SK-N-SH treated with all-trans-retinoic acid at 6 μM for 48 hours (cell line): ENCODE results near the gene LRRC73.

Experiments used
- ATAC-seq: fragments of 200-7000 bp; cut with Tn5 transposase; 3 replicates; pipeline ENCODE4 v1.9.1; 2020; ENCODE audit warnings: mild to moderate bottlenecking, moderate library complexity
- ARNTL ChIP-seq: fragments of 450-650 bp; formaldehyde crosslinking; IDR thresholded peaks from 2 replicates; pipeline ENCODE4 v1.5.0; 2020; ENCODE audit warnings: low read depth, mild to moderate bottlenecking, moderate library complexity, borderline replicate concordance
- BACH2 ChIP-seq: fragments of 250-450 bp; sonication (Bioruptor Pico); IDR thresholded peaks from 2 replicates; pipeline ENCODE4 v1.9.0; 2021; ENCODE audit warnings: mild to moderate bottlenecking, borderline replicate concordance
- CSDC2 ChIP-seq: fragments of 250-450 bp; sonication (Bioruptor Pico); IDR thresholded peaks from 2 replicates; pipeline ENCODE4 v1.5.0; 2020; ENCODE audit warnings: mild to moderate bottlenecking, moderate library complexity
- CSRNP3 ChIP-seq: fragments of 250-450 bp; sonication (Bioruptor Pico); IDR thresholded peaks from 2 replicates; pipeline ENCODE4 v1.5.1; 2021; ENCODE audit warnings: mild to moderate bottlenecking, moderate library complexity
- GLIS3 ChIP-seq: fragments of 250-450 bp; sonication (Bioruptor Pico); IDR thresholded peaks from 2 replicates; pipeline ENCODE4 v1.5.0; 2020; ENCODE audit warnings: mild to moderate bottlenecking, moderate library complexity
- ISL1 ChIP-seq: fragments of 250-450 bp; sonication (Bioruptor Pico); IDR thresholded peaks from 2 replicates; pipeline ENCODE4 v2.1.2; 2022; ENCODE audit warnings: mild to moderate bottlenecking, moderate library complexity
- OSR1 ChIP-seq: fragments of 250-450 bp; sonication (Bioruptor Pico); IDR thresholded peaks from 2 replicates; pipeline ENCODE4 v1.8.0; 2022; ENCODE audit warnings: moderate library complexity, mild to moderate bottlenecking, inconsistent platforms
- PPARA ChIP-seq: fragments of 250-450 bp; sonication (Bioruptor Pico); IDR thresholded peaks from 2 replicates; pipeline ENCODE4 v1.5.0; 2020; ENCODE audit warnings: mild to moderate bottlenecking, borderline replicate concordance
- RARB ChIP-seq: fragments of 250-450 bp; sonication (Bioruptor Pico); IDR thresholded peaks from 2 replicates; pipeline ENCODE4 v1.8.0; 2021; ENCODE audit warnings: mild to moderate bottlenecking, moderate library complexity
- SNAI2 ChIP-seq: fragments of 250-450 bp; sonication (Bioruptor Pico); IDR thresholded peaks from 2 replicates; pipeline ENCODE4 v1.5.0; 2020; ENCODE audit warnings: mild to moderate bottlenecking, moderate library complexity
- TCF4 ChIP-seq: fragments of 250-450 bp; sonication (Bioruptor Pico); IDR thresholded peaks from 2 replicates; pipeline ENCODE4 v1.8.0; 2021; ENCODE audit warnings: mild to moderate bottlenecking, moderate library complexity, borderline replicate concordance
- TOX ChIP-seq: fragments of 250-450 bp; sonication (Bioruptor Pico); IDR thresholded peaks from 2 replicates; pipeline ENCODE4 v1.8.0; 2021; ENCODE audit warnings: mild to moderate bottlenecking, moderate library complexity, borderline replicate concordance
- ZC3H10 ChIP-seq: fragments of 250-450 bp; sonication (Bioruptor Pico); IDR thresholded peaks from 2 replicates; pipeline ENCODE4 v1.5.1; 2021; ENCODE audit warnings: mild to moderate bottlenecking, moderate library complexity
- ZFP3 ChIP-seq: fragments of 250-450 bp; sonication (Bioruptor Pico); IDR thresholded peaks from 2 replicates; pipeline ENCODE4 v1.5.0; 2020; ENCODE audit warnings: mild to moderate bottlenecking, moderate library complexity
- ZFP30 ChIP-seq: fragments of 450-650 bp; formaldehyde crosslinking; IDR thresholded peaks from 2 replicates; pipeline ENCODE4 v1.5.0; 2022; ENCODE audit warnings: mild to moderate bottlenecking, moderate library complexity
- ZNF565 ChIP-seq: fragments of 450-650 bp; formaldehyde crosslinking; conservative IDR thresholded peaks from 2 replicates; pipeline ENCODE4 v1.5.0; 2020; ENCODE audit warnings: low read depth, mild to moderate bottlenecking, moderate library complexity
- ZNF70 ChIP-seq: fragments of 450-650 bp; formaldehyde crosslinking; IDR thresholded peaks from 2 replicates; pipeline ENCODE4 v1.5.0; 2020; ENCODE audit warnings: mild to moderate bottlenecking, moderate library complexity
- ZNF8 ChIP-seq: fragments of 450-650 bp; formaldehyde crosslinking; IDR thresholded peaks from 2 replicates; pipeline ENCODE4 v1.5.0; 2020; ENCODE audit warnings: mild to moderate bottlenecking, moderate library complexity
- TF ChIP-seq, protein P1 (sequence below): fragments of 250-450 bp; sonication (Bioruptor Pico); IDR thresholded peaks from 2 replicates; pipeline ENCODE4 v1.8.0; 2020; ENCODE audit warnings: mild to moderate bottlenecking, moderate library complexity, borderline replicate concordance
- TF ChIP-seq, protein P2 (sequence below): fragments of 250-450 bp; sonication (Bioruptor Pico); IDR thresholded peaks from 2 replicates; pipeline ENCODE4 v1.5.1; 2020; ENCODE audit warnings: low read depth, mild to moderate bottlenecking, moderate library complexity
- TF ChIP-seq, protein P3 (sequence below): fragments of 250-450 bp; sonication (Bioruptor Pico); IDR thresholded peaks from 2 replicates; pipeline ENCODE4 v1.8.0; 2021; ENCODE audit warnings: low read depth, mild to moderate bottlenecking, moderate library complexity, borderline replicate concordance
- TF ChIP-seq, protein P4 (sequence below): fragments of 250-450 bp; sonication (Bioruptor Pico); IDR thresholded peaks from 2 replicates; pipeline ENCODE4 v1.5.0; 2020; ENCODE audit warnings: mild to moderate bottlenecking, moderate library complexity

Gene LRRC73

DNA sequence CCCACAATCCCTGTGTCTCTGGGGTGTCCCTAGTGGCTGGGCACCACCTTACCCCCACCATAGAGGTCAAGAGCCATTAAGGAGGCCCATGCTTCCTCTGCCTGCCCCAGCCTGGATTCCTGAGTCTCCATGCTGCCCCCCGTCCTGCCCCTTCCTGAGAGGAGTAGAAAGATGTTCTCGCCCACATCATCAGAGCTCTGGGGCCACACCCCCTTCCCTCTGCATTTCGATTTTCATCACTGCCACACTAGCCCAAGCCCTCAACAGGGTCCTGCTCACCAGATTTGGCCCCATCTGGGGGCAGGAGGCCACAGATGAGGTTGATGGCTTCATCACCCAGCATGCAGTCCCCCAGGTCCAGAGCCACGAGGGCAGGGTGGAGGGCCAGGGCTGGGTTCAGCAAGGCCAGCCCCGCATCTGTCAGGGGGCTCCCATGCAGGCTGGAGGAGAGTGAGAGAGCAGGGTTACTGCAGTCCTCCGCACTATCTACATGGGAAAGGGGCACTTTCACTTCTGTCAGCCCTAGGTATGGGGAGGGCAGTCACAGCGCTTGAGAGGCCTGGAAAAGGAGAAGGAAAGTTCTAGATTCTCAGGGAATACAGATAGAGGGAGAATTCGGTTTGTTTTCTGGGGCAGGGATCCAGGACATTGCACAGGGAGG, 1.5 kb downstream of the LRRC73 start:
- ATAC-seq = no peak
- TF ChIP-seq PPARA (CRISPR knock-in tag) (no peak), ZFP30 (CRISPR knock-in tag) (no peak), BACH2 (CRISPR knock-in tag) (no peak), ISL1 (no peak), OSR1 (CRISPR knock-in tag) (no peak), ZFP3 (CRISPR knock-in tag) (no peak)
- TF ChIP-seq, protein P1, sequence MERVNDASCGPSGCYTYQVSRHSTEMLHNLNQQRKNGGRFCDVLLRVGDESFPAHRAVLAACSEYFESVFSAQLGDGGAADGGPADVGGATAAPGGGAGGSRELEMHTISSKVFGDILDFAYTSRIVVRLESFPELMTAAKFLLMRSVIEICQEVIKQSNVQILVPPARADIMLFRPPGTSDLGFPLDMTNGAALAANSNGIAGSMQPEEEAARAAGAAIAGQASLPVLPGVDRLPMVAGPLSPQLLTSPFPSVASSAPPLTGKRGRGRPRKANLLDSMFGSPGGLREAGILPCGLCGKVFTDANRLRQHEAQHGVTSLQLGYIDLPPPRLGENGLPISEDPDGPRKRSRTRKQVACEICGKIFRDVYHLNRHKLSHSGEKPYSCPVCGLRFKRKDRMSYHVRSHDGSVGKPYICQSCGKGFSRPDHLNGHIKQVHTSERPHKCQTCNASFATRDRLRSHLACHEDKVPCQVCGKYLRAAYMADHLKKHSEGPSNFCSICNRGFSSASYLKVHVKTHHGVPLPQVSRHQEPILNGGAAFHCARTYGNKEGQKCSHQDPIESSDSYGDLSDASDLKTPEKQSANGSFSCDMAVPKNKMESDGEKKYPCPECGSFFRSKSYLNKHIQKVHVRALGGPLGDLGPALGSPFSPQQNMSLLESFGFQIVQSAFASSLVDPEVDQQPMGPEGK (CRISPR knock-in tag) = no peak
- TF ChIP-seq, protein P2, sequence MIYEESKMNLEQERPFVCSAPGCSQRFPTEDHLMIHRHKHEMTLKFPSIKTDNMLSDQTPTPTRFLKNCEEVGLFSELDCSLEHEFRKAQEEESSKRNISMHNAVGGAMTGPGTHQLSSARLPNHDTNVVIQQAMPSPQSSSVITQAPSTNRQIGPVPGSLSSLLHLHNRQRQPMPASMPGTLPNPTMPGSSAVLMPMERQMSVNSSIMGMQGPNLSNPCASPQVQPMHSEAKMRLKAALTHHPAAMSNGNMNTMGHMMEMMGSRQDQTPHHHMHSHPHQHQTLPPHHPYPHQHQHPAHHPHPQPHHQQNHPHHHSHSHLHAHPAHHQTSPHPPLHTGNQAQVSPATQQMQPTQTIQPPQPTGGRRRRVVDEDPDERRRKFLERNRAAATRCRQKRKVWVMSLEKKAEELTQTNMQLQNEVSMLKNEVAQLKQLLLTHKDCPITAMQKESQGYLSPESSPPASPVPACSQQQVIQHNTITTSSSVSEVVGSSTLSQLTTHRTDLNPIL (CRISPR knock-in tag) = no peak

- peak; percentile 76 for ATAC-seq
- TF ChIP-seq SNAI2 (CRISPR knock-in tag) (no peak), ARNTL (CRISPR knock-in tag) (no peak), ZFP30 (CRISPR knock-in tag) (no peak), ZNF8 (CRISPR knock-in tag) (no peak), TOX (CRISPR knock-in tag) (no peak)
These were observed 3.3 kb downstream of the LRRC73 start for GRCh38 chr6:43506667-43507471.

- TF ChIP-seq ISL1 (no peak), TOX (CRISPR knock-in tag) (no peak), GLIS3 (CRISPR knock-in tag) (no peak), ZNF8 (CRISPR knock-in tag) (no peak), ZFP3 (CRISPR knock-in tag) (no peak)
- ATAC-seq = no peak
These were observed 4.0 kb downstream of the LRRC73 start for GRCh38 chr6:43506171-43506570.

DNA sequence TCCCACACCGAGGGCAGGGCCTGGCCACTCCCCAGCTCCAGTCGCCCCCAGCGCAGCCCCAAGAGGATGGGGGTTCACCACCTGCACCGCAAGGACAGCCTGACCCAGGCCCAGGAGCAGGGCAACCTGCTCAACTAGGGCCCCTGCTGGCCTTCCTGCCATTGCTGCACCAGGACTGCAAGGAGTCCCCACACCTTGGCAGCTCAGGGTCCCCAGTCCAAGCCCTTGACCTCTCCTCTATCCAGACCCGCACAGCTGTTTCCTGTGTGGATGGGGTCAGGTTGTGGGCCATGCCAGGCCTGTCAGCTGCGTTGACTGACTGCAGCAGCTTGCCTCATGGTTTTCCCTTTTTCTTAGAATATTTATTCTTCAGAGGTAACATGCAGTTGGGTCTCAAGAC, 4.4 kb downstream of the LRRC73 start:
- no peak for TF ChIP-seq ZNF565 (CRISPR knock-in tag)
- no peak for TF ChIP-seq RARB (CRISPR knock-in tag)
- ATAC-seq = no peak

GRCh38 chr6:43504756-43505593, 5.2 kb downstream of the LRRC73 start:
- no peak for ATAC-seq
- TF ChIP-seq CSDC2 (no peak), TCF4 (CRISPR knock-in tag) (no peak), ZNF70 (CRISPR knock-in tag) (no peak), CSRNP3 (CRISPR knock-in tag) (no peak), SNAI2 (CRISPR knock-in tag) (no peak), ZC3H10 (no peak), OSR1 (CRISPR knock-in tag) (no peak), ZFP30 (CRISPR knock-in tag) (no peak), ZFP3 (CRISPR knock-in tag) (no peak), ZNF565 (CRISPR knock-in tag) (no peak)
- TF ChIP-seq, protein P3, sequence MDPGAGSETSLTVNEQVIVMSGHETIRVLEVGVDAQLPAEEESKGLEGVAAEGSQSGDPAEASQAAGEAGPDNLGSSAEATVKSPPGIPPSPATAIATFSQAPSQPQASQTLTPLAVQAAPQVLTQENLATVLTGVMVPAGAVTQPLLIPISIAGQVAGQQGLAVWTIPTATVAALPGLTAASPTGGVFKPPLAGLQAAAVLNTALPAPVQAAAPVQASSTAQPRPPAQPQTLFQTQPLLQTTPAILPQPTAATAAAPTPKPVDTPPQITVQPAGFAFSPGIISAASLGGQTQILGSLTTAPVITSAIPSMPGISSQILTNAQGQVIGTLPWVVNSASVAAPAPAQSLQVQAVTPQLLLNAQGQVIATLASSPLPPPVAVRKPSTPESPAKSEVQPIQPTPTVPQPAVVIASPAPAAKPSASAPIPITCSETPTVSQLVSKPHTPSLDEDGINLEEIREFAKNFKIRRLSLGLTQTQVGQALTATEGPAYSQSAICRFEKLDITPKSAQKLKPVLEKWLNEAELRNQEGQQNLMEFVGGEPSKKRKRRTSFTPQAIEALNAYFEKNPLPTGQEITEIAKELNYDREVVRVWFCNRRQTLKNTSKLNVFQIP (CRISPR knock-in tag) = no peak
- TF ChIP-seq, protein P4, sequence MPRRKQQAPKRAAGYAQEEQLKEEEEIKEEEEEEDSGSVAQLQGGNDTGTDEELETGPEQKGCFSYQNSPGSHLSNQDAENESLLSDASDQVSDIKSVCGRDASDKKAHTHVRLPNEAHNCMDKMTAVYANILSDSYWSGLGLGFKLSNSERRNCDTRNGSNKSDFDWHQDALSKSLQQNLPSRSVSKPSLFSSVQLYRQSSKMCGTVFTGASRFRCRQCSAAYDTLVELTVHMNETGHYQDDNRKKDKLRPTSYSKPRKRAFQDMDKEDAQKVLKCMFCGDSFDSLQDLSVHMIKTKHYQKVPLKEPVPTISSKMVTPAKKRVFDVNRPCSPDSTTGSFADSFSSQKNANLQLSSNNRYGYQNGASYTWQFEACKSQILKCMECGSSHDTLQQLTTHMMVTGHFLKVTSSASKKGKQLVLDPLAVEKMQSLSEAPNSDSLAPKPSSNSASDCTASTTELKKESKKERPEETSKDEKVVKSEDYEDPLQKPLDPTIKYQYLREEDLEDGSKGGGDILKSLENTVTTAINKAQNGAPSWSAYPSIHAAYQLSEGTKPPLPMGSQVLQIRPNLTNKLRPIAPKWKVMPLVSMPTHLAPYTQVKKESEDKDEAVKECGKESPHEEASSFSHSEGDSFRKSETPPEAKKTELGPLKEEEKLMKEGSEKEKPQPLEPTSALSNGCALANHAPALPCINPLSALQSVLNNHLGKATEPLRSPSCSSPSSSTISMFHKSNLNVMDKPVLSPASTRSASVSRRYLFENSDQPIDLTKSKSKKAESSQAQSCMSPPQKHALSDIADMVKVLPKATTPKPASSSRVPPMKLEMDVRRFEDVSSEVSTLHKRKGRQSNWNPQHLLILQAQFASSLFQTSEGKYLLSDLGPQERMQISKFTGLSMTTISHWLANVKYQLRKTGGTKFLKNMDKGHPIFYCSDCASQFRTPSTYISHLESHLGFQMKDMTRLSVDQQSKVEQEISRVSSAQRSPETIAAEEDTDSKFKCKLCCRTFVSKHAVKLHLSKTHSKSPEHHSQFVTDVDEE (CRISPR knock-in tag) = no peak
